Prostate gland (tissue), 2 donors: ENCODE measurements around the gene HNRNPH3. TPM values are rescaled to one million over a fixed set of nuclear protein-coding genes. Genes with fewer than 3 reads are reported as not detected.
A peak's percentile ranks its signal among the peaks of the same experiment; 100 is the strongest.
"Not testable (repeated sequence)": the region's sequence is repeated elsewhere in the genome, so short reads cannot be mapped to it uniquely, and the experiment has no call there.

Experiments
- DNase-seq: peaks from one replicate; pipeline ENCODE4 v3.0.0-alpha.2; 2019; ENCODE audit warnings: low spot score
- H3K27ac ChIP-seq, 2 donors: fragments of 200-600 bp; sonication (generic); 2 replicates each; pipeline ENCODE4 v1.5.1; 2017 to 2019
- H3K27me3 ChIP-seq: fragments of 200-600 bp; sonication (generic); replicated peaks from 2 replicates; pipeline ENCODE4 v1.5.1; 2019; ENCODE audit not compliant: insufficient read depth
- H3K36me3 ChIP-seq, 2 donors: fragments of 200-600 bp; sonication (generic); 1 replicate in 1 of 2; 2 replicates in 1 of 2; pipeline versions ENCODE4 v1.5.1 to v1.8.1; 2017 to 2019
- H3K4me1 ChIP-seq: fragments of 200-600 bp; sonication (generic); replicated peaks from 2 replicates; pipeline ENCODE4 v1.5.1; 2019
- H3K4me3 ChIP-seq, 2 donors: fragments of 200-600 bp; sonication (generic); 2 replicates each; pipeline ENCODE4 v1.5.1; 2017 to 2019
- H3K9me3 ChIP-seq: fragments of 200-600 bp; sonication (generic); 2 replicates; pipeline ENCODE4 v1.5.1; 2017
- CTCF ChIP-seq, 4 experiments: fragments of 200-600 bp in 2 of 4; fragments of 450-650 bp in 2 of 4; sonication (generic) in 2 of 4; IDR thresholded peaks; 1 replicate in 3 of 4; 2 replicates in 1 of 4; pipeline ENCODE4 v1.5.1; 2016 to 2019; ENCODE audit warnings: antibody characterized with exemption in 4 of 4, mild to moderate bottlenecking in 2 of 4, moderate library complexity in 2 of 4
- POLR2A ChIP-seq: fragments of 450-650 bp; IDR thresholded peaks from one replicate; pipeline ENCODE4 v1.6.1; 2016; ENCODE audit warnings: antibody characterized with exemption, mild to moderate bottlenecking
- POLR2AphosphoS5 ChIP-seq: sonication (generic); formaldehyde crosslinking; IDR thresholded peaks from one replicate; pipeline ENCODE4 v1.6.1; 2017; ENCODE audit warnings: antibody characterized with exemption
- WGBS: methylation state at CpG from one replicate; pipeline ENCODE4 v1.1.5; 2018; 5-methylcytosine and 5-hydroxymethylcytosine counted together
- intact Hi-C: fragments of 100-400 bp; cut with DNase I; formaldehyde crosslinking; loops from one replicate; pipeline ENCODE4 v1.14.2; 2022
- total RNA-seq, 2 donors: library from RNA; depleted of rRNA; stranded (reverse); fragments of >200 nt; gene quantifications; one replicate each; pipeline ENCODE4 v1.1.0, GENCODE V29; 2016

The HNRNPH3 gene
- total RNA-seq, 2 donors from 2014 or later: 29.1 to 47.5 TPM

GRCh38 chr10:68315582-68315981 lies 16.3 kb upstream of the HNRNPH3 start:
- intact Hi-C loops: no loop called here
- Histone ChIP-seq H3K9me3 (no peaks in the 10 kb centered on the region), H3K27me3 (no peaks in the 10 kb centered on the region), H3K4me1 (no peaks in the 10 kb centered on the region), H3K4me3 (no peak overlapping the region), H3K27ac (no peak overlapping the region), H3K36me3 (no peaks in the 10 kb centered on the region)
- 52% methylated on average over 1 of the region's 1 CpG for WGBS
- no peak for TF ChIP-seq CTCF (IDR thresholded peaks at IDR 0.05)
- TF ChIP-seq POLR2A: no peak
- no peak for TF ChIP-seq POLR2AphosphoS5
- no peak for DNase-seq

GRCh38 chr10:68318331-68319059 lies 13.4 kb upstream of the HNRNPH3 start:
- 76% methylated on average over 1 of the region's 1 CpG for WGBS
- intact Hi-C loops: no loop called here
- no peak for DNase-seq
- Histone ChIP-seq H3K27me3 (no peaks in the 10 kb centered on the region), H3K9me3 (no peaks in the 10 kb centered on the region), H3K4me3 (no peak overlapping the region), H3K4me1 (no peaks in the 10 kb centered on the region), H3K36me3 (no peaks in the 10 kb centered on the region), H3K27ac (no peak overlapping the region)
- no peak for TF ChIP-seq CTCF (IDR thresholded peaks at IDR 0.05)
- TF ChIP-seq POLR2A: no peak
- no peak for TF ChIP-seq POLR2AphosphoS5

GRCh38 chr10:68324396-68324795 lies 7.5 kb upstream of the HNRNPH3 start:
- DNase-seq, H3K36me3 ChIP-seq, H3K4me3 ChIP-seq, intact Hi-C loops, H3K9me3 ChIP-seq, H3K27ac ChIP-seq, H3K27me3 ChIP-seq, H3K4me1 ChIP-seq: not testable (repeated sequence)
- 95% methylated on average over 4 of the region's 4 CpGs for WGBS

GRCh38 chr10:68327889-68328786 lies 3.7 kb upstream of the HNRNPH3 start:
- intact Hi-C loops: no loop called here
- DNase-seq: no peak
- H3K9me3 ChIP-seq: no peaks in the 10 kb centered on the region
- no peak overlapping the region for H3K4me3 ChIP-seq
- no peaks in the 10 kb centered on the region for H3K36me3 ChIP-seq
- TF ChIP-seq CTCF (IDR thresholded peaks at IDR 0.05) (no peak), POLR2AphosphoS5 (peak; percentile 47)
- WGBS: 34% methylated on average over 4 of the region's 4 CpGs
- no peaks in the 10 kb centered on the region for H3K27me3 ChIP-seq
- H3K4me1 ChIP-seq: peaks cover 4% of the 10 kb centered on the region
- peak overlapping the region; percentile 2 to 37 for H3K27ac ChIP-seq

GRCh38 chr10:68329506-68329861 lies 2.4 kb upstream of the HNRNPH3 start:
- Histone ChIP-seq H3K27ac (peak overlapping the region; percentile 1 to 2), H3K36me3 (no peaks in the 10 kb centered on the region), H3K9me3 (no peaks in the 10 kb centered on the region), H3K4me1 (peaks cover 4% of the 10 kb centered on the region), H3K27me3 (no peaks in the 10 kb centered on the region), H3K4me3 (no peak overlapping the region)
- no peak for DNase-seq
- WGBS: 96% methylated on average over 1 of the region's 1 CpG
- TF ChIP-seq POLR2A (no peak), POLR2AphosphoS5 (no peak), CTCF (IDR thresholded peaks at IDR 0.05) (no peak)
- intact Hi-C loops: no loop called here
